Eye (tissue), 1 donor: Measurements from ENCODE around the gene ZMIZ1.
A peak's percentile ranks its signal among the peaks of the same experiment; 100 is the strongest.

ENCODE experiments used
- DNase-seq: peaks from one replicate; pipeline ENCODE4 v3.0.0-alpha.2; 2015

Gene ZMIZ1

GRCh38 chr10:79219322-79219957 is 150.7 kb downstream of the ZMIZ1 start:
- DNase-seq, result no peak

- DNase-seq, result peak; percentile 66
These were observed 151.5 kb downstream of the ZMIZ1 start for GRCh38 chr10:79220307-79220706.

GRCh38 chr10:79221110-79222051 is 152.6 kb downstream of the ZMIZ1 start:
- peak; percentile 97 for DNase-seq

- DNase-seq, result no peak
These were observed 153.4 kb downstream of the ZMIZ1 start for GRCh38 chr10:79222186-79222585.

GRCh38 chr10:79223091-79224048 is 154.6 kb downstream of the ZMIZ1 start:
- peak; percentile 72 for DNase-seq

GRCh38 chr10:79224263-79224949 is 155.6 kb downstream of the ZMIZ1 start:
- peak; percentile 25 for DNase-seq

- no peak for DNase-seq
These were observed 156.2 kb downstream of the ZMIZ1 start for GRCh38 chr10:79224992-79225391.

- no peak for DNase-seq
These were observed 157.9 kb downstream of the ZMIZ1 start for GRCh38 chr10:79226391-79227245.

GRCh38 chr10:79229071-79229541 is 160.3 kb downstream of the ZMIZ1 start:
- peak; percentile 69 for DNase-seq

GRCh38 chr10:79229830-79230327 is 161.1 kb downstream of the ZMIZ1 start:
- no peak for DNase-seq

- peak; percentile 96 for DNase-seq
These were observed 161.6 kb downstream of the ZMIZ1 start for GRCh38 chr10:79230328-79230830.

- no peak for DNase-seq
These were observed 162.1 kb downstream of the ZMIZ1 start for GRCh38 chr10:79230850-79231249.

- no peak for DNase-seq
These were observed 163.1 kb downstream of the ZMIZ1 start for GRCh38 chr10:79231908-79232307.

- DNase-seq, result no peak
These were observed 164.1 kb downstream of the ZMIZ1 start for GRCh38 chr10:79232864-79233263.

GRCh38 chr10:79234391-79235315 is 165.9 kb downstream of the ZMIZ1 start:
- no peak for DNase-seq

- DNase-seq, result no peak
These were observed 167.1 kb downstream of the ZMIZ1 start for GRCh38 chr10:79235765-79236432.

GRCh38 chr10:79236433-79236765 is 167.6 kb downstream of the ZMIZ1 start:
- peak; percentile 73 for DNase-seq

- DNase-seq, result no peak
These were observed 168.8 kb downstream of the ZMIZ1 start for GRCh38 chr10:79237454-79238157.

- DNase-seq, result no peak
These were observed 169.4 kb downstream of the ZMIZ1 start for GRCh38 chr10:79238158-79238520.
